Measurements from ENCODE around the gene CANT1. TPM values are rescaled to one million over a fixed set of nuclear protein-coding genes. Genes with fewer than 3 reads are reported as not detected.

The CANT1 gene
- total RNA-seq, 4 donors from 2014 or later: 18.1 to 39.4 (median 28.4) TPM

DNA sequence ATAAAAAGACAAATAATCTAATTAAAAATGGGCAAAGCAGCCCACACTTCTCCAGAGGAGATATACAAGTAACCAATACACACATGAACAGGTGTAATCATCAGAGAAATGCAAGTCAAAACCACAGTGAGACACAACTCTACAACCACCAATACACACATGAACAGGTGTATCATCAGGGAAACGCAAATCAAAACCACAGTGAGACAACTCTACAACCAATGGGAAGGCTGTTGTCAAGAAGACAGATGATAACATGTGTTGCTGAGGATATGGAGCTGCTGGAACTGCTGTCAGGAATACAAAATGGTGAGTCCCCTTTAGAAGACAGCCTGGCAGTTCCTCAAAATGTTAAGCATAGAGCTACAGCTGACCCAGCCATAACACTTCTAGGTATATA lies 42.6 kb upstream of the CANT1 start:
- no peak for DNase-seq (ENCODE audit: low spot score in 2 of 2)
- H3K4me3 ChIP-seq (ENCODE audit: low read depth, poor library complexity, severe bottlenecking): no peak overlapping the region
- 77 to 95% methylated on average over 1 of the region's 1 CpG for WGBS, 2 donors
- intact Hi-C loops (cut with DNase I; ENCODE audit: low total_unique reads): no loop called here
- TF ChIP-seq, protein P1, sequence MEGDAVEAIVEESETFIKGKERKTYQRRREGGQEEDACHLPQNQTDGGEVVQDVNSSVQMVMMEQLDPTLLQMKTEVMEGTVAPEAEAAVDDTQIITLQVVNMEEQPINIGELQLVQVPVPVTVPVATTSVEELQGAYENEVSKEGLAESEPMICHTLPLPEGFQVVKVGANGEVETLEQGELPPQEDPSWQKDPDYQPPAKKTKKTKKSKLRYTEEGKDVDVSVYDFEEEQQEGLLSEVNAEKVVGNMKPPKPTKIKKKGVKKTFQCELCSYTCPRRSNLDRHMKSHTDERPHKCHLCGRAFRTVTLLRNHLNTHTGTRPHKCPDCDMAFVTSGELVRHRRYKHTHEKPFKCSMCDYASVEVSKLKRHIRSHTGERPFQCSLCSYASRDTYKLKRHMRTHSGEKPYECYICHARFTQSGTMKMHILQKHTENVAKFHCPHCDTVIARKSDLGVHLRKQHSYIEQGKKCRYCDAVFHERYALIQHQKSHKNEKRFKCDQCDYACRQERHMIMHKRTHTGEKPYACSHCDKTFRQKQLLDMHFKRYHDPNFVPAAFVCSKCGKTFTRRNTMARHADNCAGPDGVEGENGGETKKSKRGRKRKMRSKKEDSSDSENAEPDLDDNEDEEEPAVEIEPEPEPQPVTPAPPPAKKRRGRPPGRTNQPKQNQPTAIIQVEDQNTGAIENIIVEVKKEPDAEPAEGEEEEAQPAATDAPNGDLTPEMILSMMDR (IDR thresholded peaks at IDR 0.05): no peak
- TF ChIP-seq POLR2A (IDR thresholded peaks at IDR 0.05): no peak

DNA sequence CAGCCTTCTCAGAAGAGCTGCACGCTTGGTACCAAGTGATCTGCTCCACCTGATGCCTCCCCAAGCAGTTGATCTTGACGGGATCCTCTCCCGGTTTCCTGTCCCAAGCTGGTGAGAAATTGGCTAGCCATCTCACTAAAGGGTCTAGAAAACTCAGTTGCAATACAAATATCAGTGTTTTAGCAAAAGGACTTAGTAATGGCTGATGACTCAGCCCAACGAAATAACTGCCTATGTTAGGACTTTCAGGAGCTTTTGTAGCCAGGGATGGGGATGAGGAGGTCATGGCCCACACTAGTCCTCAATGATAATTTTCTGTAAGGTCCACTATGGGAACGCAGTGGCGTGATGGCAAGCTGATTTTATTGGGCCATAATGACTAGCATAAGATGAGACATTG lies 41.7 kb upstream of the CANT1 start:
- intact Hi-C loops (cut with DNase I; ENCODE audit: low total_unique reads): no loop called here
- 87 to 92% methylated on average over 6 of the region's 6 CpGs for WGBS, 2 donors
- no peak for DNase-seq (ENCODE audit: low spot score in 2 of 2)
- TF ChIP-seq, protein P1 (IDR thresholded peaks at IDR 0.05): no peak
- no peak for TF ChIP-seq POLR2A (IDR thresholded peaks at IDR 0.05)
- H3K4me3 ChIP-seq (ENCODE audit: low read depth, poor library complexity, severe bottlenecking): no peak overlapping the region

DNA sequence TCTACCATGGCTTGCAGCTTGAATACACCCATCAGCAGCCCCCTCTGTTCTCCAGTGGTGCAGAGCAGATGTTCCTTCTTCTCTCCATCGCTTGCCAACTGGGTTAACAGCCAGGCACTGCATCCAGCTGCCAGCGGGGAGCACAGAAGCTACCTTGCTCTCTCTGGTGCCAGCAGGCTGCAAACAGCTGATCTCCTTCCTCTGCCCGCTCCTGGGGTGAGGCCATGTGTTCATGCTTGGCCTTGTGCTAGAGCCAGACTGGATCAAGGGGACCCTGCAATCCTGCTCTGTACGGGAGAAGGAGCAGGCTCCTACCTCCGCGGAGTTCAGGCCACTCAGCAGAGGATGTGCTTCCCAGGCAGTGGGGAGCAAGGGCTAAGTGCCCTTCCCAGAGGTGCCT lies 41.0 kb upstream of the CANT1 start:
- WGBS, 2 donors: 86 to 91% methylated on average over 3 to 6 of the region's 6 CpGs
- intact Hi-C loops (cut with DNase I; ENCODE audit: low total_unique reads): no loop called here
- TF ChIP-seq, protein P1 (IDR thresholded peaks at IDR 0.05): no peak
- TF ChIP-seq POLR2A (IDR thresholded peaks at IDR 0.05): no peak
- DNase-seq (ENCODE audit: low spot score in 2 of 2): no peak
- H3K4me3 ChIP-seq (ENCODE audit: low read depth, poor library complexity, severe bottlenecking): no peak overlapping the region

DNA sequence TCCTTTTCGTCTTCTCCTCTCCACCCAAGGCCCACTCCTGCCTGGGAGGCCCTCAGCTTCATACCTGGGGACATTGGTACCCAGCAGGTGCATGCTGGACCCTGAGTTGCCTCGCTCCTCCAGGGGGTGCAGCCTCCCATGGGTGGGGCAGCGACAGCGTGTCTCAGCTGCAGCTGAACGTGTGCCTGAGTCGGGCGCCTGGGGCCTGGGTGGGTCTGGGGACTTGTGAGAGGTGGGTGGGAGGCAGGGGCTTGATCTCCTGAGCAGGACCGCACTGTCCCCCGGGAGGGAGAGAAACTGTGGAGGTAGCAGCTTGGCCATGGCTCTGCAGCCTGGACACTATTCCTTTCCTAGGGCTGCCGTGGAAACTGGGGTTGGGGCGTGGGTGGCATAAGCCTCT lies 40.3 kb upstream of the CANT1 start:
- intact Hi-C loops (cut with DNase I; ENCODE audit: low total_unique reads): no loop called here
- H3K4me3 ChIP-seq (ENCODE audit: low read depth, poor library complexity, severe bottlenecking): no peak overlapping the region
- DNase-seq (ENCODE audit: low spot score in 2 of 2): no peak
- TF ChIP-seq POLR2A (IDR thresholded peaks at IDR 0.05): no peak
- TF ChIP-seq, protein P1 (IDR thresholded peaks at IDR 0.05): no peak
- WGBS, 2 donors: 88 to 89% methylated on average over 11 of the region's 11 CpGs

DNA sequence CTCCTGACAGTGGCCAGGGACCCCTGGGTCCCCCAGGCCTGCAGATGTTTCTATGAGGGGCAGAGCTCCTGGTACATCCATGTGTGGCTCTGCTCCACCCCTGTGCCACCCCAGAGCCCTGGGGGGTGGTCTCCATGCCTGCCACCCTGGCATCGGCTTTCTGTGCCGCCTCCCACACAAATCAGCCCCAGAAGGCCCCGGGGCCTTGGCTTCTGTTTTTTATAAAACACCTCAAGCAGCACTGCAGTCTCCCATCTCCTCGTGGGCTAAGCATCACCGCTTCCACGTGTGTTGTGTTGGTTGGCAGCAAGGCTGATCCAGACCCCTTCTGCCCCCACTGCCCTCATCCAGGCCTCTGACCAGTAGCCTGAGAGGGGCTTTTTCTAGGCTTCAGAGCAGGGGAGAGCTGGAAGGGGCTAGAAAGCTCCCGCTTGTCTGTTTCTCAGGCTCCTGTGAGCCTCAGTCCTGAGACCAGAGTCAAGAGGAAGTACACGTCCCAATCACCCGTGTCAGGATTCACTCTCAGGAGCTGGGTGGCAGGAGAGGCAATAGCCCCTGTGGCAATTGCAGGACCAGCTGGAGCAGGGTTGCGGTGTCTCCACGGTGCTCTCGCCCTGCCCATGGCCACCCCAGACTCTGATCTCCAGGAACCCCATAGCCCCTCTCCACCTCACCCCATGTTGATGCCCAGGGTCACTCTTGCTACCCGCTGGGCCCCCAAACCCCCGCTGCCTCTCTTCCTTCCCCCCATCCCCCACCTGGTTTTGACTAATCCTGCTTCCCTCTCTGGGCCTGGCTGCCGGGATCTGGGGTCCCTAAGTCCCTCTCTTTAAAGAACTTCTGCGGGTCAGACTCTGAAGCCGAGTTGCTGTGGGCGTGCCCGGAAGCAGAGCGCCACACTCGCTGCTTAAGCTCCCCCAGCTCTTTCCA lies 39.5 kb upstream of the CANT1 start:
- intact Hi-C loops (cut with DNase I; ENCODE audit: low total_unique reads): no loop called here
- TF ChIP-seq POLR2A (IDR thresholded peaks at IDR 0.05): no peak
- TF ChIP-seq, protein P1 (IDR thresholded peaks at IDR 0.05): no peak
- H3K4me3 ChIP-seq (ENCODE audit: low read depth, poor library complexity, severe bottlenecking): no peak overlapping the region
- no peak for DNase-seq (ENCODE audit: low spot score in 2 of 2)
- 86 to 88% methylated on average over 21 of the region's 21 CpGs for WGBS, 2 donors
